ENCODE measurements around the gene VMP1. TPM values are rescaled to one million over a fixed set of nuclear protein-coding genes. Genes with fewer than 3 reads are reported as not detected.
"Not testable (repeated sequence)": the region's sequence is repeated elsewhere in the genome, so short reads cannot be mapped to it uniquely, and the experiment has no call there.

VMP1 gene
- total RNA-seq, 1 donor from 2014 or later = 64.9 TPM

GRCh38 chr17:59757881-59758385, 50.5 kb downstream of the VMP1 start:
- H3K4me3 Mint-ChIP-seq (ENCODE audit: unreplicated experiment) = no peak overlapping the region
- TF ChIP-seq CTCF (IDR thresholded peaks at IDR 0.05; ENCODE audit: unreplicated experiment) = no peak
- H3K9me3 Mint-ChIP-seq (ENCODE audit: unreplicated experiment) = no peaks in the 10 kb centered on the region
- no peaks in the 10 kb centered on the region for H3K4me1 Mint-ChIP-seq (ENCODE audit: unreplicated experiment)
- H3K27me3 Mint-ChIP-seq (ENCODE audit: unreplicated experiment) = no peaks in the 10 kb centered on the region
- DNase-seq (ENCODE audit: low spot score) = no peak
- H3K36me3 Mint-ChIP-seq (ENCODE audit: low read depth, unreplicated experiment) = peaks cover 5% of the 10 kb centered on the region
- H3K27ac Mint-ChIP-seq (ENCODE audit: unreplicated experiment) = no peak overlapping the region

GRCh38 chr17:59758998-59759651, 51.7 kb downstream of the VMP1 start:
- not testable (repeated sequence) for H3K4me1 Mint-ChIP-seq (ENCODE audit: unreplicated experiment); H3K9me3 Mint-ChIP-seq (ENCODE audit: unreplicated experiment); H3K27ac Mint-ChIP-seq (ENCODE audit: unreplicated experiment); DNase-seq (ENCODE audit: low spot score); H3K36me3 Mint-ChIP-seq (ENCODE audit: low read depth, unreplicated experiment); H3K27me3 Mint-ChIP-seq (ENCODE audit: unreplicated experiment); H3K4me3 Mint-ChIP-seq (ENCODE audit: unreplicated experiment)

- no peaks in the 10 kb centered on the region for H3K27me3 Mint-ChIP-seq (ENCODE audit: unreplicated experiment)
- TF ChIP-seq CTCF (IDR thresholded peaks at IDR 0.05; ENCODE audit: unreplicated experiment) = no peak
- H3K4me3 Mint-ChIP-seq (ENCODE audit: unreplicated experiment) = no peak overlapping the region
- no peak for DNase-seq (ENCODE audit: low spot score)
- H3K27ac Mint-ChIP-seq (ENCODE audit: unreplicated experiment) = no peak overlapping the region
- H3K9me3 Mint-ChIP-seq (ENCODE audit: unreplicated experiment) = no peaks in the 10 kb centered on the region
- H3K4me1 Mint-ChIP-seq (ENCODE audit: unreplicated experiment) = no peaks in the 10 kb centered on the region
- peaks cover 5% of the 10 kb centered on the region for H3K36me3 Mint-ChIP-seq (ENCODE audit: low read depth, unreplicated experiment)
Measured at GRCh38 chr17:59760160-59760559, 52.7 kb downstream of the VMP1 start.

GRCh38 chr17:59761385-59762048, 54.1 kb downstream of the VMP1 start:
- peaks cover 5% of the 10 kb centered on the region for H3K36me3 Mint-ChIP-seq (ENCODE audit: low read depth, unreplicated experiment)
- no peak for DNase-seq (ENCODE audit: low spot score)
- H3K27me3 Mint-ChIP-seq (ENCODE audit: unreplicated experiment) = no peaks in the 10 kb centered on the region
- H3K9me3 Mint-ChIP-seq (ENCODE audit: unreplicated experiment) = no peaks in the 10 kb centered on the region
- no peak overlapping the region for H3K4me3 Mint-ChIP-seq (ENCODE audit: unreplicated experiment)
- no peaks in the 10 kb centered on the region for H3K4me1 Mint-ChIP-seq (ENCODE audit: unreplicated experiment)
- no peak overlapping the region for H3K27ac Mint-ChIP-seq (ENCODE audit: unreplicated experiment)
- no peak for TF ChIP-seq CTCF (IDR thresholded peaks at IDR 0.05; ENCODE audit: unreplicated experiment)

- Mint-ChIP-seq H3K9me3 (ENCODE audit: unreplicated experiment) (no peaks in the 10 kb centered on the region), H3K4me1 (ENCODE audit: unreplicated experiment) (no peaks in the 10 kb centered on the region), H3K36me3 (ENCODE audit: low read depth, unreplicated experiment) (peaks cover 5% of the 10 kb centered on the region), H3K27me3 (ENCODE audit: unreplicated experiment) (no peaks in the 10 kb centered on the region), H3K4me3 (ENCODE audit: unreplicated experiment) (no peak overlapping the region), H3K27ac (ENCODE audit: unreplicated experiment) (no peak overlapping the region)
- DNase-seq (ENCODE audit: low spot score) = no peak
- no peak for TF ChIP-seq CTCF (IDR thresholded peaks at IDR 0.05; ENCODE audit: unreplicated experiment)
Measured at GRCh38 chr17:59762049-59762823, 54.8 kb downstream of the VMP1 start.

Measured in endothelial cell (in vitro differentiated cells).